ENCODE measurements around the gene UBE2Q1.
A peak's percentile ranks its signal among the peaks of the same experiment; 100 is the strongest.

UBE2Q1 gene

DNA sequence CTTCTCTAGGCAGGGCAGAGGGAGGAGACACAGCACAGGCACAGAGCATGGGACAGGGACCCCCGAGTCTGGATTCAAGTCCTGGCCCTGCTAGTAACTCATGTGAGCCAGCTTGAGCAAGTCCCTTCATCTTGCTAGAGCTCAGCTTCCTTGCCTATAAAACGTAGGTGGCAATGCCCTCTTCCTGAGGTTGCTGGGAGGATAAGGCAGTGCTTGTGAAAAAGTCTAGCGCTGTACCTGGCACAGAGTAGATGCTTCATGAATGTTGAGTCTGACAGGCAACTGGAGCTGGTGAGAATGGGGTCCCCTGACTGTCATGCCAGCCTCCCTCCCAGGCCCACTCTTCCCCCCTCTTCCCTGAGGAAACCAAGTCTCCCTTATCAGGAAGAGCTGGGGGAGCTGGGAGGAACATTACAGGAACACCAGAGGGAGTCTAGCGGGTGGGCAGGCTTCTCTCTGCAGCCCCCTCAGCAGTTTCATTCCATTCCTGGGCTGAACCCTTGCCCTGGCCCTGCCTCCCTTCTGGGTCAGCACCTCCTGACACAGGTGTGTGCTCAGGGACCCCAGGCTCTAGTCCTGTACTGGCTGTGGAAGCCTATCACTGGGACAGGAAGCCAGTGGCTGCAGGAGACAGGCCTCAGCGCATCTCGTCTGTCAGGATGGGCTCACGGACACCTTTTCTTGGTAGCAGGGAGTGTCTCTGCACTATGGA lies 19.0 kb upstream of the UBE2Q1 start:
- no peak for DNase-seq (ENCODE audit: low spot score)

DNA sequence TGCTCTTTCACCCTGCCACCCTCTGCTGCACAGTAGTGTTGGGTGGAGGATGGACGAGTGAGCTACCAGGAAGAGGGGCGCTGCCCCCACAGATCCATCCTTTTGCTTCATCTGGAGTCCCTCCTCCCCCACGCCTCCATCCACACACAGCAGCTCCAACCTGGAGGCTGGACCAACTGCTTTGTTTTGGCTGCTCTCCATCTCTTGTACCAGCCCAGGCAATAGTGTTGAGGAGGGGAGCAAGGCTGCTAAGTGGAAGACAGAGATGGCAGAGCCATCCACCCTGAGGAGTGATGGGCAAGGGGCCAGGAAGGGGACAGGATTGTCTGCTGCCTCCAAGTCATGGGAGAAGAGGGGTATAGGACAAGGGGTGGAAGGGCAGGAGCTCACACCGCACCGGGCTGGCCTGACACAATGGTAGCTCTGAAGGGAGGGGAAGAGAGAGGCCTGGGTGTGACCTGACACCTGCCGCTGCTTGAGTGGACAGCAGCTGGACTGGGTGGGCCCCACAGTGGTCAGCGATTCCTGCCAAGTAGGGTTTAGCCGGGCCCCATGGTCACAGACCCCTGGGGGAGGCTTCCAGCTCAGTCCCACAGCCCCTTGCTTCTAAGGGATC lies 17.6 kb upstream of the UBE2Q1 start:
- DNase-seq (ENCODE audit: low spot score), result no peak

- no peak for DNase-seq (ENCODE audit: low spot score)
These were observed 16.9 kb upstream of the UBE2Q1 start for GRCh38 chr1:154575147-154575927.

- DNase-seq (ENCODE audit: low spot score), result no peak
These were observed 16.3 kb upstream of the UBE2Q1 start for GRCh38 chr1:154574716-154575115.

- no peak for DNase-seq (ENCODE audit: low spot score)
These were observed 14.7 kb upstream of the UBE2Q1 start for GRCh38 chr1:154573168-154573510.

DNA sequence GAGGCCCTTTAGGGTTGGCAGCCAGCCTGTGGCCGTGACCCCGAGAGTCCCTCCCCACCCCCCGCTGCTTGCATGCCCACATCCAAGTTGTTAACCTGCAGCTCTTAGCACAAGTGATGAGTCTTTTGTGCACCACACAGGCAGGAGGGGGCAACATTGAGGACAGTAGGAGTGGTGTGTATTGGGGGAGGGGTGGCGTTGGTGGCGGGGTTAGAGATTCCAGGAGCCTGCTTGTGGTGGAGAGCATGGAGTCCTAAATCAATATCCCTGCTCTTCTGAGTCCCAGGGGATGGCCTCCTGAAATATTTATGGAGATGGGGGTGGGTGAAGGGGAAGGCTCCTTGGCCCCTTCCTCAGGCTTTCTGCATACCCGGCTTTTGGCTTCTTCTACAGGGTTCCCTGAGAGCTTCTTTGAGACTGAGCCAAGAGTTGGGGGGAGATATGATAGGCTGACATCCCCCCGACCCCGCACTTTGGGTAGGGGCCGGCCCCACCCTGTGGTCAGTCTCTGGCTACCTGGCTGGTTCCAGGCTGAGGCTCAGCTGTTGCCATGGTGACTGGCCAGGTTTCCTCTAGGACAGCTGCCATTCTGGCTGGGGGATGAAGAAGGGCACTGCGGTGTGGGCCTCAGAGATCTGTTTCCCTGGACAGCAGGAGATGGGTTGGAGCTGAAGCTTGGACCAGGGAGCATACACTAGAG lies 14.2 kb upstream of the UBE2Q1 start:
- no peak for DNase-seq (ENCODE audit: low spot score)

DNA sequence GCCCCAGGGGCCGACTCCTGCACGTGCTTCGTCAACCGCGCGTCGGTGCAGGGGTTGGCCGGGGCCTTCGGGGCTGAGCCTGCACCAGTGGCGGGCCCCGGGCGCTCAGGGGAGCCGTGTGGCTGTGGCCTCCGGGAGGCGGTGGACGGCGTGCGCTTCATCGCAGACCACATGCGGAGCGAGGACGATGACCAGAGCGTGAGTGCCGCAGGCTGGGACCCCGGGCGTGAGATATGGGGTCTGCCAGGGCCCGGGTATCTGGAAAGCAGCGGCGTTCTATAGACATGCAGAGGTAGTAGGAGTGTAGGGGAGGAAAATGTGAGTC lies 13.5 kb upstream of the UBE2Q1 start:
- no peak for DNase-seq (ENCODE audit: low spot score)

- DNase-seq (ENCODE audit: low spot score), result no peak
These were observed 12.9 kb upstream of the UBE2Q1 start for GRCh38 chr1:154571244-154571963.

DNA sequence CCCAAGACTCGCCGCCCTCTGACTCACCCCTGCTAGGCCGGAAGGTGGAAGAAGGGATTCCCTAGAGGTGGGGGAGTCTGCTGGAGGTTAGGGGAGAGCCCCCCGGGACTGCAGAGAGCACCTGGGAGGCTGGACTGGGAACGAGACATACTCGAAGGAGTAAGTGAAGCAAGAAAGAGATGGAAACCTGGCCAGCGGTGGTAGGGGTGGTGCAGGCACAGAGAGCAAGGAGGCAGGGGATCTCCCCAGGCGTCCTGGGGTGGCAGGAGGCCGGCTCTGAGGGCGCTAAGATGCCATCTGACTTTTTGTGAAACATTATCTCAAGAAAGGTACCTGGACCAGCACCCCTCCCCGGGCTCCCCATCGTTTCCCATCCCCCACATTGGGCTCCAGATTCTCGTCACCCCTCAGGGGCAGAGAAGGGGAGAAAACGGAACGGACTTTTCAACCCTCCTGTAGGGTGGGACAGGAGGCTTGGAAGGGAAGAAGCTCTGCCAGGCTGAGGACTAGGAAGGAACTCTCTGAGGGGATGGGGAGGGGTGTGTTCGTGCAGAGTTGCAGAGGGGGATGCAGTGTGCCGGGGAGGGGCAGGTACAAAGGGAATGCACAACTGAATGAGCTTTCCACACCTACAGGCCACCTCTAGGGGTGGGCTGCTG lies 9.8 kb upstream of the UBE2Q1 start:
- no peak for DNase-seq (ENCODE audit: low spot score)

GRCh38 chr1:154567386-154568156 lies 9.1 kb upstream of the UBE2Q1 start, which contains the start of gene CHRNB2:
CHRNB2 (plus strand) TSS chr1:154567778; CDS start chr1:154568045, 267 bp downstream.
- peak; percentile 99 for DNase-seq (ENCODE audit: low spot score)

GRCh38 chr1:154565876-154566275 lies 7.4 kb upstream of the UBE2Q1 start:
- DNase-seq (ENCODE audit: low spot score), result no peak

DNA sequence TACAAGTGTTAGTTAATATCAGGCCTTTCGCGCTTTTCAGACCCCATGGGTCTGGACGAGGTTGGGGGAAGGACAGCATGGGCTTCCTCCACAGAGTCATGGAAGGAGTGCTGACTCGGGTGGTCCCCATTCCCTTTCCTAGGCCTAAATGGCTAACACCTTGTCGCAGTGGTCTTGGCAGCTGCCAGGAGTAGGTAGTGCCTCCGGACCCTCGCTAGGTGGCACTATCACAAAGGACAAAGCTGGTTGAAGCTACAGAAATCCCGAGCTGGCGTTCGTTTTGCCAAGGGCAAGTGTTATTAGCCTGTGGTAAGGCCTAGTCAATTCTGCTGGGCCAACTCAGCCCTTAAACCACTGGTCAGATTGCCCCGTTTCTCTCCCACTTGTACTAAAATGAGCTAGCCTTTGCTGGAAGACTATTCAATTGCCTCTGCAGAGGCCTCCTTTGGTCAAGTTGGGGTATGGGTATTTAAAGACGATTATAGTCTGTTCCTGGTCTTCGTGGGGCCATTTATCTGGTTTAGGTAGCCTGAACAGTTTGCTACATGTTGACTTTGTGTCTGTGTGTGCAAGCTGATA lies 1.1 kb upstream of the UBE2Q1 start:
- peak; percentile 75 for DNase-seq (ENCODE audit: low spot score)

DNA sequence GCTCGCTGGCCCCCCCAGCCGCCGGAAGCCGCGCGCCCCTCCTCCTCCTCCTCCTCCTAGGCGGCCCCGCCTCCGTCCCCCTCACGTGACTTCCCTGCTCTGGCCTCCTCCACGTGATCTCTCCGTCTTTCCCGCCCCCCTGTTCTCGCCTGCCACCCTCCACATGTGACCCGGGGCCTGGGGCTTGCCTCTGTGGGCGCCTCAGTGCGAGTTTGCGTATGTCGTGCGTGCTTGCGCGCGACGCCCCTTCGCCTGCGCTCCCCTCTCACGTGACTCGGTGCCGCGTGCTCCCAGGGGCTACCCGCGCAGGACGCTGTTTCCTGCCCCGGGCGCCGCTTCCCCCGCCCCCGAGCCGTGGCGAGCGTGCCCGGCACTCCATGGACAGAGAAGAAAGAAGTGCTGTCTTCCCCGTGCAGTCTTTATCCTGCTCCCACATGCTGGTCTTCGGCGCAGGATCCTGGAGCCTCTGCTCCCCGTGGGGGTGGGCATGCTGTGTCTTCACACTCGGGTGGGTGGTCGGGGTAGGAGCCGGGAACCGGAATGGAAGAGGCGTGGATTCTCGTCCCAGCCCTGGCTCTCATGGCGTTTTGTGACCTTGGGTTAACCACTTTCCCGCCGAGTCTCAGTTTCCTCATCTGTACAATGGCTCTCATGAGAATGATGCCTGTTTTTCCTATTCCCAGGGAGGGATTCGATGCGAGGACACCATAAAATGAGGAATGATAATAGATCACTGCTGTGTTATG lies 431 bp upstream of the UBE2Q1 start:
- peak; percentile 93 for DNase-seq (ENCODE audit: low spot score)

DNA sequence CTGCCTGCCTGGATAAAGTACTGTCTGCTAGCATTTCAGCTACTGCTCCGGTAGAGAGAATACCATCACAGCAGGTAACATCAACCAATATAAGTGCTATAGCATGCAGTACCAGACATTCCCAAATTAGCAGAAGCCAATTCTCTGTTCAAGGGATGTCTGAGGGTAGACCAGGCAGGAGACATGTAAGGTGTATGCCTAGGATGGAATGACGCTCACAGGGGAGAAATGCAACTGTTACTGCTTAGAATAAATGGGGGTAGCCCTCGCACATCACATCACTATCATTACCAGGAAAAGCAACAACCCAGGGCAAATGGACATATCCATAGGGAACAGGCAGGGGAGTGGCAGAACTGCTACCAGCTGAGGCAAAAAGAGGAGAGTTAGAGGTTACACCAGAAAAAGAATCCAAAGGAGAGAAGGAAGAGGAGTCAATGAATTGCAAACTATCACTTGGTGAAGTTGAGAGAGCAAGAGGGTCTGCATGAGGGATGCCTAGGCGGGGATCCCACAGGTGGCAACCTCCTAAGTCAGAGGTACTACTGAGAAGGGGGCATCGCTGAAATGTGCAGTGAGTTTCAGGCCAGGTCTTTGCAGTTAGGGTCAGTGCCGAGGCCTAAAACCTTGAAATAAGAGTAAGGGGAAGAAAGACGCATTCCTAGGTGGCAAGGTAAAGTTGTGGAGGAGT lies 1.1 kb downstream of the UBE2Q1 start:
- DNase-seq (ENCODE audit: low spot score), result no peak

- no peak for DNase-seq (ENCODE audit: low spot score)
These were observed 2.0 kb downstream of the UBE2Q1 start for GRCh38 chr1:154556422-154556821.

DNA sequence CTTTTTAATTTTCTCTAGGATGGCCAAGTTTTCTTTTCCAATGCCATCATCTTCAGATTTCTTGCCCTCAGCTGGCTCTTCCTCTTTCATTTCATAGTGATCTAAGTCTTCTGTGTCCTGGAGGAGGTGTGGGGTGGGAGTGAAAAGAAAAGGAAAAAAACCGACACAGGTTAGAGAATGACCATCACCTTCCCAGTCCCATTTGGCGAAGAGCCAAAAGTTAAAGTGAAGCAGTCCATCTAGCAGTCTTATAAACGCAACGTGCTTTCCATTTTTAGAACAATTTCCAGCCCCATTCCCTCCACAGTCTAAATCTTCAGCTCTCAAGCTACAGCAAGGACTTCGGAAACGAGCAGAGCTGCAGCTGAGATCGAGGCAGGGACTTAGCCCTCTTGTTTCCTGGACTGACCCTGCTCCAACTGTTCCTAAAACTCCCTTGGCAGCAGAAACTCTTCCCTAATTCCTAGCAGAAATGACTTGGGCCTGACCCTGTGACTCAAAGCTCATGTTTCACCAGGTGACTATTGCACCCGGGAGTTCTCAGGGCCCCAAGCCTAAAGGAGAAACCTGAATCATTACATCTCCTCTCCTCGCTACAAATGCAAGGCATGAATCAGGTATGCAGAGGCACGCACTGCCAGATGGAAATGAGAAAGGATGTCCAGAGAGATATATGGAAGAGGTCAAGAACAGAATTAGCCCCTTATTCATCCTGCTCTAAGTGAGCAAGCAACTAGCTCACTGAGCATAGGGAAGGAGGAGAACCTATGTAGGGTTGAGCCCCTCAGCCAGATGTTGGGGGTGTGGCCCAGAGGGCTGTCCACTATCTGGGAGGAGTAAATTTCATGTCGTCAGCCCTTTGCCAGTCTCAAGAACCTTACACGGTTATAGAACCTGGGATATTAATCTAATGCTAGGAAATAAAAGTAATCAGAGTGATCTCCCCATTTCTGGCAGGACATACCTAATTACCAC lies 5.1 kb downstream of the UBE2Q1 start:
- no peak for DNase-seq (ENCODE audit: low spot score)

DNA sequence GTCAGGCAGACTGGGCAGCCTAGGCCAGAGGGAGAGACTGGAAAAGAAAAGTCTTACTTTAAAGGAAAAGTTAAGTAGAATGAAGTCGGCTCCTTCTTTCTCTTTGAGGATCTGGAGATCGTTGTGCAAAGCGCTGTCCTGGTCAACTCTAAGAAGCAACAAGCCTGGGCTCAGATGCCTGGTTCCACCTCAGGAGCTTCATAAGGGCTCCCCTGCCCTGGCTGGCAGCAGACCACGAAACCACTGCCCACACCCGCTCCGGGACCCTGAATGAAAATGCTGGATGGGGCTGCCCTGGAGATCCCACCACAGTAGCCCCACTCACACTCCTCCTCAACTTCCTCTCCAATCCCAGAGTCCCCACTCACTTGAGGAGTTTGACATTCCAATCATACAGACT lies 6.4 kb downstream of the UBE2Q1 start:
- no peak for DNase-seq (ENCODE audit: low spot score)

DNA sequence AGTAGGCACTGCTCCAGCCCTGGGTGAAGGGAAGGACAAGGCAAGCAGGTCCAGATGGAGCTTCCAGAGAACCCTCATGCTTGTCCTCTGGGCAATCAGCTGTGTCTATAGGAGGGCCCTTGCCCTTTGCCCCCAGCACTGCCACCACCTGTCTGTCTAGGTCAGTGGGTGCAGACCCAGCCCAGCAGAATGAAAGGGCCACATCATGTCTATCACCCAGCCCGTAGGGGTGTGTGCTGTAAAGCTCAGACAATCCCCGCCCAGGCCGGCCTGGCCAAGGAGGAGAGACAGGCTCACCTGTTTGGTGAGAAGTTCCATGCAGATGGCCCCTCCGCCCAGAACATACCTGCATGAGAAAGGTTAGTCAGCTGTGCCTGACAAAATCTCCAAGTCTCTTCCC lies 7.0 kb downstream of the UBE2Q1 start:
- no peak for DNase-seq (ENCODE audit: low spot score)

Data from iPS-NIHi11 (cell line).